Right atrium auricular region (tissue), 2 donors: ENCODE data around the gene TPM4. TPM values are rescaled to one million over a fixed set of nuclear protein-coding genes. Genes with fewer than 3 reads are reported as not detected.

Experiments used
- DNase-seq: peaks from one replicate; pipeline ENCODE4 v3.0.0-alpha.2; 2019; ENCODE audit warnings: low spot score
- H3K27ac ChIP-seq, 2 donors: fragments of 200-600 bp; sonication (generic); 1 replicate in 1 of 2; 2 replicates in 1 of 2; pipeline ENCODE4 v1.5.1; 2016 to 2019
- H3K27me3 ChIP-seq, 2 donors: fragments of 200-600 bp; sonication (generic); one replicate each; pipeline versions ENCODE4 v1.5.1 to v1.6.0; 2017 to 2019
- H3K36me3 ChIP-seq: fragments of 200-600 bp; sonication (generic); one replicate; pipeline ENCODE4 v1.5.1; 2016
- H3K4me1 ChIP-seq, 2 donors: fragments of 200-600 bp; sonication (generic); one replicate each; pipeline versions ENCODE4 v1.5.1 to v1.6.0; 2017 to 2019
- H3K4me3 ChIP-seq, 2 donors: fragments of 200-600 bp; sonication (generic); 1 replicate in 1 of 2; 2 replicates in 1 of 2; pipeline ENCODE4 v1.5.1; 2017 to 2019; ENCODE audit warnings: mild to moderate bottlenecking in 1 of 2, moderate library complexity in 1 of 2
- H3K9me3 ChIP-seq, 2 donors: fragments of 200-600 bp; sonication (generic); one replicate each; pipeline ENCODE4 v1.5.1; 2019
- CTCF ChIP-seq, 2 donors: fragments of 200-600 bp; sonication (generic); IDR thresholded peaks; one replicate each; pipeline ENCODE4 v1.5.1; 2019; ENCODE audit warnings: antibody characterized with exemption in 2 of 2
- total RNA-seq, 2 donors: library from RNA; depleted of rRNA; stranded (reverse); fragments of >200 nt; gene quantifications; one replicate each; pipeline ENCODE4 v1.1.0, GENCODE V29; 2016

The TPM4 gene
- total RNA-seq, 2 donors from 2014 or later, result 163 to 194 TPM

DNA sequence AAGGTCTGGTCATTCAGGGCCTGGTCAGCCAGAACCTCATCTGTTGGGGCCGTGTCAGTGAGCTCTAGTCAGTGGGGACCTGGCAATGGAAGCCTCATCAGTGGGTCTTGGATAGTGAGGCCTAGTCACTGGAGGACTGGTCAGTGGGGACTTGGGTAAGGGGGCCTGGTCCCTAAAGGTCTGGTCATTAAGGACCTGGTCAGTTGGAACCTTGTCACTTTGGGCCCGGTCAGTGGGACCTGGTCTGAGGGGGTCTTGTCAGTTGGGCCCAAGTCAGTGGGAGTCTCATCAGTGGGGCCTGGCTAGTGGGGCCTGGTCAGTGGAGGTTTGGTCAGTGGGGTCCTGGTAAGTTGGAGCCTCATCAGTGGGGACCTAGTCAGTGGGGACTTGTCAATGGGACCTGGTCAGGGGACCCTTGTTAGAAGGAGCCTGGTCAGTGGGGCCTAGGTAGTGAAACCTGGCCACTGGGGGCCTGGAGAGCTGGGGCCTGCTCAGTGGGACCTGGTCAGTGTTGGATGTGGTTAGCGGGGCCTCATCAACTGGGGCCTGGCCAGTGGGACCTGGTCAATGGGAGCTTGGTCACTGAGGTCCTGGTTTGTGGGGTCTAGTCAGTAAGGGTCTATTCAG is 43.7 kb upstream of the TPM4 start:
- TF ChIP-seq CTCF (IDR thresholded peaks at IDR 0.05), result no peak
- no peaks in the 10 kb centered on the region for H3K27me3 ChIP-seq
- no peaks in the 10 kb centered on the region for H3K36me3 ChIP-seq
- no peaks in the 10 kb centered on the region for H3K9me3 ChIP-seq
- DNase-seq, result no peak
- H3K4me3 ChIP-seq, result no peak overlapping the region
- no peak overlapping the region for H3K27ac ChIP-seq
- H3K4me1 ChIP-seq, result no peaks in the 10 kb centered on the region

DNA sequence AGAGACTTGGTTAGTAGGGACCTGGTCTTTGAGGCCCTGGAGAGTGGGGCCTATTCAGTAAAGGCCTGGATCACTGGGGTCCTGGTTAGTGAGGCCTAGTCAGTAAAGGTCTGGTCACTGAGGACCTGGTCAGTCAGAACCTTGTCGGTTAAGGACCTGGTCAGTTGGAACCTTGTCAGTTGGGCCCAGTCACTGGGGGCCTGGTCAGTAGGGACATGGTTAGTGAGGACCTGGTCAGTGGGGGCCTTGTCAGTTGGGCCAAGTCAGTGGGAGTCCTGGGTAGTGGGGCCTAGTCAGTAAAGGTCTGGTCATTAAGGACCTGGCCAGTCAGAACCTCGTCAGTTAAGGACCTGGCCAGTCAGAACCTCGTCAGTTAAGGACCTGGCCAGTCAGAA is 43.2 kb upstream of the TPM4 start:
- Histone ChIP-seq H3K4me1 (no peaks in the 10 kb centered on the region), H3K9me3 (no peaks in the 10 kb centered on the region), H3K27me3 (no peaks in the 10 kb centered on the region), H3K27ac (no peak overlapping the region), H3K4me3 (no peak overlapping the region), H3K36me3 (no peaks in the 10 kb centered on the region)
- no peak for TF ChIP-seq CTCF (IDR thresholded peaks at IDR 0.05)
- DNase-seq, result no peak

- H3K27me3 ChIP-seq, result no peaks in the 10 kb centered on the region
- H3K36me3 ChIP-seq, result no peaks in the 10 kb centered on the region
- no peak overlapping the region for H3K4me3 ChIP-seq
- H3K27ac ChIP-seq, result no peak overlapping the region
- no peak for TF ChIP-seq CTCF (IDR thresholded peaks at IDR 0.05)
- no peak for DNase-seq
- no peaks in the 10 kb centered on the region for H3K9me3 ChIP-seq
- H3K4me1 ChIP-seq, result no peaks in the 10 kb centered on the region
These were observed 42.6 kb upstream of the TPM4 start for GRCh38 chr19:16033721-16034120.

DNA sequence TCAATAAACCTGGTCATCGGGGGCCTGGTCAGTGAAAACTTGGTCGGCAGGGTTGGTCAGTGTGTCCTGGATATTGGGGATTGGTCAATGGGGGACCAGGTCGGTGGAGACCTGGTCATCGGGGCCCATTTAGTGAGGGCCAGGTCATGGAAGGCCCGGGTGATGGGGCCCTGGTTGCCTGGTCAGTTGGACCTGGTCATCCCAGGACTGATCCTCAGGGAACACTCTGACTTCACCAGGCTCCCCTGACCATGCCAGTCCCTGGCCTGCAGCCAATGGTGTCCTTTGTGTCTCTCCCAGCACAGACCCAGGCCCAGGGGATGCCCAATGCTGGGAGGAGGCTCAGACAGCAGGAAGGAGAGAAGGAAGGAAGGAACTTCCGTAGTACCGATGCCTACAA is 42.1 kb upstream of the TPM4 start:
- Histone ChIP-seq H3K4me1 (no peaks in the 10 kb centered on the region), H3K4me3 (no peak overlapping the region), H3K27ac (no peak overlapping the region), H3K27me3 (no peaks in the 10 kb centered on the region), H3K36me3 (no peaks in the 10 kb centered on the region), H3K9me3 (no peaks in the 10 kb centered on the region)
- TF ChIP-seq CTCF (IDR thresholded peaks at IDR 0.05), result no peak
- no peak for DNase-seq

DNA sequence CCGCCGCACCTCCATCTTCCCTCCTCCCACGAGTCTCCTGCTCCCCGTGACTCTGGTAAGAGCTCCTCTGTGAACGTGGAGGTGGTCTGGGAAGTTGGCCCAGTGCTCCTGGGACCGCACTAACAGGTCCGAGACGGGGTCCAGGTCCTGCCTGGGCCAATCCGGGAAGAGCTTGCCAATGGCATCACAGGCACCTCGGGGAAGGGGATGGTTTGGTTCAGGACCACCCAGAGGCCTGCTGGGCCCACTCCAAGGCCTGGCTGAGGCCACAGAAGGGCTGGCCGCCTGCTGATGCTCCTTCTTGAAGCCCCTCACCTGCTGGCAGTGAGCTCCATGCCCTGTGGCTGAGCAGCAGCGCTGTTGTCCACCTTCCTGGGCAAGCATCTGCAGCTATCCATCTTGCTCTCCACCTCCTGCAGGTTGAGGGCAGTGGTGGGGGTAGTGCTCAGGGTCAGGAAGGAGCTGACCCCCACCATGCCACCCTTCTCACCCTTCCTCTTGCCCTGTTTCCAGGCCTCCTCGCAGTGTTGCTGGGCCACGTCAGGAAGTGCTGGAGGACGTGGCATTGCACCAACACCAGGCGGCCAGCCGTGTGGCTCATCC is 41.2 kb upstream of the TPM4 start:
- Histone ChIP-seq H3K27ac (no peak overlapping the region), H3K27me3 (no peaks in the 10 kb centered on the region), H3K4me3 (no peak overlapping the region), H3K4me1 (no peaks in the 10 kb centered on the region), H3K36me3 (no peaks in the 10 kb centered on the region), H3K9me3 (no peaks in the 10 kb centered on the region)
- DNase-seq, result no peak
- TF ChIP-seq CTCF (IDR thresholded peaks at IDR 0.05), result no peak
